KOPT-K1 (cell line): Measurements from ENCODE around the gene TELO2.

Experiments used
- H3K27ac ChIP-seq: fragments of 200-600 bp; sonication (generic); 2 replicates; pipeline ENCODE4 v1.5.1; 2016; ENCODE audit warnings: antibody characterized with exemption, mild to moderate bottlenecking, low read depth, low read length; ENCODE audit not compliant: poor library complexity, severe bottlenecking
- H3K36me3 ChIP-seq: fragments of 200-600 bp; sonication (generic); 2 replicates; pipeline ENCODE4 v1.5.1; 2017; ENCODE audit warnings: antibody characterized with exemption, mild to moderate bottlenecking, low read length, moderate library complexity; ENCODE audit not compliant: insufficient read depth
- H3K9me3 ChIP-seq: fragments of 200-600 bp; sonication (generic); 2 replicates; pipeline ENCODE4 v1.5.1; 2017; ENCODE audit warnings: antibody characterized with exemption, low read length, mild to moderate bottlenecking; ENCODE audit not compliant: insufficient read depth, poor library complexity, severe bottlenecking

Gene TELO2

GRCh38 chr16:1492923-1493745 is at the start of gene TELO2:
Gene TELO2 (plus strand): TSS chr16:1493360. CDS start chr16:1494282, 922 bp downstream.
- no peaks in the 10 kb centered on the region for H3K9me3 ChIP-seq
- peak within 1 kb of the TSS; percentile 79 for H3K27ac ChIP-seq
- peaks cover 39% of the 10 kb centered on the region for H3K36me3 ChIP-seq

- Histone ChIP-seq H3K27ac (no peak overlapping the region), H3K9me3 (no peaks in the 10 kb centered on the region)
Measured at GRCh38 chr16:1443403-1443973, 49.7 kb upstream of the TELO2 start.

GRCh38 chr16:1443980-1444729 is 49.0 kb upstream of the TELO2 start, which contains the start of gene CCDC154:
Gene CCDC154 (minus strand): TSS chr16:1444556. CDS start chr16:1444322, 234 bp downstream.
- Histone ChIP-seq H3K9me3 (no peaks in the 10 kb centered on the region), H3K36me3 (peaks cover 12% of the 10 kb centered on the region; the same call in 1 of the 2 replicates)

More at GRCh38 chr16:1443403-1443973, 49.7 kb upstream of the TELO2 start:
- H3K36me3 ChIP-seq: peaks cover 11% of the 10 kb centered on the region; the same call in 1 of the 2 replicates

GRCh38 chr16:1444730-1445517 is 48.2 kb upstream of the TELO2 start:
- Histone ChIP-seq H3K36me3 (peaks cover 12% of the 10 kb centered on the region; the same call in 1 of the 2 replicates), H3K27ac (no peak overlapping the region), H3K9me3 (no peaks in the 10 kb centered on the region)

More at GRCh38 chr16:1443980-1444729, 49.0 kb upstream of the TELO2 start, which contains the start of gene CCDC154:
- H3K27ac ChIP-seq: no peak within 1 kb of the TSS

GRCh38 chr16:1445518-1446203 is 47.5 kb upstream of the TELO2 start:
- H3K36me3 ChIP-seq: peaks cover 12% of the 10 kb centered on the region; the same call in 1 of the 2 replicates
- no peak overlapping the region for H3K27ac ChIP-seq

GRCh38 chr16:1446296-1447080 is 46.7 kb upstream of the TELO2 start:
- Histone ChIP-seq H3K27ac (no peak overlapping the region), H3K9me3 (no peaks in the 10 kb centered on the region), H3K36me3 (peaks cover 15% of the 10 kb centered on the region; the same call in 1 of the 2 replicates)

More at GRCh38 chr16:1445518-1446203, 47.5 kb upstream of the TELO2 start:
- no peaks in the 10 kb centered on the region for H3K9me3 ChIP-seq

GRCh38 chr16:1447965-1448364 is 45.2 kb upstream of the TELO2 start:
- peaks cover 26% of the 10 kb centered on the region; the same call in 1 of the 2 replicates for H3K36me3 ChIP-seq
- no peak overlapping the region for H3K27ac ChIP-seq

GRCh38 chr16:1448536-1449116 is 44.5 kb upstream of the TELO2 start:
- peaks cover 32% of the 10 kb centered on the region; the same call in 1 of the 2 replicates for H3K36me3 ChIP-seq
- no peaks in the 10 kb centered on the region for H3K9me3 ChIP-seq
- no peak overlapping the region for H3K27ac ChIP-seq

More at GRCh38 chr16:1447965-1448364, 45.2 kb upstream of the TELO2 start:
- no peaks in the 10 kb centered on the region for H3K9me3 ChIP-seq

- H3K27ac ChIP-seq: no peak overlapping the region
- no peaks in the 10 kb centered on the region for H3K9me3 ChIP-seq
- peaks cover 39% of the 10 kb centered on the region; the same call in 1 of the 2 replicates for H3K36me3 ChIP-seq
Measured at GRCh38 chr16:1449201-1449788, 43.9 kb upstream of the TELO2 start.

GRCh38 chr16:1450218-1450617 is 42.9 kb upstream of the TELO2 start:
- H3K27ac ChIP-seq: no peak overlapping the region
- H3K36me3 ChIP-seq: peaks cover 48% of the 10 kb centered on the region; the same call in 1 of the 2 replicates

GRCh38 chr16:1450841-1451240 is 42.3 kb upstream of the TELO2 start:
- Histone ChIP-seq H3K36me3 (peaks cover 54% of the 10 kb centered on the region; the same call in 1 of the 2 replicates), H3K9me3 (no peaks in the 10 kb centered on the region), H3K27ac (no peak overlapping the region)

More at GRCh38 chr16:1450218-1450617, 42.9 kb upstream of the TELO2 start:
- H3K9me3 ChIP-seq: no peaks in the 10 kb centered on the region

- H3K36me3 ChIP-seq: peaks cover 57% of the 10 kb centered on the region; the same call in 1 of the 2 replicates
- no peak overlapping the region for H3K27ac ChIP-seq
- no peaks in the 10 kb centered on the region for H3K9me3 ChIP-seq
Measured at GRCh38 chr16:1451702-1452392, 41.3 kb upstream of the TELO2 start.
